GM23248 (cell line): ENCODE results near the gene PCMT1. TPM values are rescaled to one million over a fixed set of nuclear protein-coding genes. Genes with fewer than 3 reads are reported as not detected.
"Not testable (repeated sequence)": the region's sequence is repeated elsewhere in the genome, so short reads cannot be mapped to it uniquely, and the experiment has no call there.

Source experiments
- DNase-seq: peaks from one replicate; pipeline ENCODE4 v3.0.0-alpha.2; 2015
- H2AFZ ChIP-seq: fragments of 200-600 bp; sonication (generic); 2 replicates; pipeline ENCODE4 v1.6.1; 2016; ENCODE audit warnings: antibody characterized with exemption
- H3F3A ChIP-seq: fragments of 200-600 bp; sonication (generic); 2 replicates; pipeline ENCODE4 v1.6.1; 2016; ENCODE audit warnings: mild to moderate bottlenecking, antibody characterized with exemption, mixed run types; ENCODE audit not compliant: insufficient read depth
- H3K27ac ChIP-seq: fragments of 200-600 bp; sonication (generic); 2 replicates; pipeline ENCODE4 v1.5.1; 2016; ENCODE audit warnings: mild to moderate bottlenecking
- H3K27me3 ChIP-seq: fragments of 200-600 bp; sonication (generic); replicated peaks from 2 replicates; pipeline ENCODE4 v1.6.1; 2016; ENCODE audit warnings: mild to moderate bottlenecking; ENCODE audit not compliant: insufficient read depth
- H3K36me3 ChIP-seq: fragments of 200-600 bp; sonication (generic); 2 replicates; pipeline ENCODE4 v1.6.1; 2016; ENCODE audit warnings: low read depth, mild to moderate bottlenecking
- H3K4me1 ChIP-seq: fragments of 200-600 bp; sonication (generic); 2 replicates; pipeline ENCODE4 v1.6.1; 2016; ENCODE audit warnings: mild to moderate bottlenecking; ENCODE audit not compliant: insufficient read depth
- H3K4me2 ChIP-seq: fragments of 200-600 bp; sonication (generic); one replicate; pipeline ENCODE4 v1.6.1; 2016; ENCODE audit warnings: mild to moderate bottlenecking; ENCODE audit not compliant: unreplicated experiment
- H3K4me3 ChIP-seq: fragments of 200-600 bp; sonication (generic); 2 replicates; pipeline ENCODE4 v1.5.1; 2016; ENCODE audit warnings: mild to moderate bottlenecking
- H3K79me2 ChIP-seq: fragments of 200-600 bp; sonication (generic); 2 replicates; pipeline ENCODE4 v1.6.1; 2016; ENCODE audit warnings: mild to moderate bottlenecking; ENCODE audit not compliant: insufficient read depth
- H3K9ac ChIP-seq: fragments of 200-600 bp; sonication (generic); 2 replicates; pipeline ENCODE4 v1.6.1; 2016; ENCODE audit warnings: mild to moderate bottlenecking
- H3K9me2 ChIP-seq: fragments of 200-600 bp; sonication (generic); 2 replicates; pipeline ENCODE4 v1.6.1; 2016; ENCODE audit warnings: mixed run types, mild to moderate bottlenecking, moderate library complexity; ENCODE audit not compliant: insufficient read depth
- H3K9me3 ChIP-seq: fragments of 200-600 bp; sonication (generic); one replicate; pipeline ENCODE4 v1.6.1; 2017; ENCODE audit warnings: low read depth
- H4K20me1 ChIP-seq: fragments of 200-600 bp; sonication (generic); 2 replicates; pipeline ENCODE4 v1.6.0; 2016; ENCODE audit not compliant: insufficient read depth
- EZH2 ChIP-seq: fragments of 200-600 bp; sonication (generic); IDR thresholded peaks from 2 replicates; pipeline ENCODE4 v1.6.1; 2018; ENCODE audit warnings: antibody characterized with exemption, mild to moderate bottlenecking; ENCODE audit not compliant: insufficient read depth, poor library complexity, severe bottlenecking
- EZH2phosphoT487 ChIP-seq: fragments of 200-600 bp; sonication (generic); IDR thresholded peaks from 2 replicates; pipeline ENCODE4 v1.6.1; 2018; ENCODE audit warnings: antibody characterized with exemption, moderate library complexity, mild to moderate bottlenecking, low read depth; ENCODE audit not compliant: insufficient read depth
- WGBS, 2 experiments: methylation state at CpG; one replicate each; pipeline ENCODE4 v1.1.6; 2015 to 2017; ENCODE audit warnings: low lambda C conversion rate in 2 of 2, low coverage in 1 of 2; ENCODE audit errors: missing lambda C conversion rate in 2 of 2; 5-methylcytosine and 5-hydroxymethylcytosine counted together
- in situ Hi-C: fragments of 300-500 bp; cut with MboI; formaldehyde crosslinking; loops from 2 replicates; pipeline ENCODE4 v1.15.0; 2020
- polyA plus RNA-seq: library from polyadenylated mRNA; unstranded; fragments of >200 nt; fragmentation: Nextera tagmentation; extraction: Ambion mirVana; gene quantifications from 2 replicates; pipeline ENCODE4 v1.2.1, GENCODE V29; 2016
- total RNA-seq: library from RNA; depleted of rRNA; stranded (reverse); fragments of >200 nt; shearing (Covaris generic); gene quantifications from 2 replicates; pipeline ENCODE4 v1.2.3, GENCODE V29; 2014

PCMT1 gene
- total and polyA plus RNA-seq, 2 experiments from 2014 or later = 165 to 184 TPM

GRCh38 chr6:149752600-149753373, 3.2 kb downstream of the PCMT1 start:
- Histone ChIP-seq H4K20me1 (no peaks in the 10 kb centered on the region), H3K9me2 (no peaks in the 10 kb centered on the region), H3K4me1 (peaks cover 28% of the 10 kb centered on the region), H3K4me2 (peak overlapping the region; percentile 13), H3K27ac (peak overlapping the region; percentile 20; the same call in 1 of the 2 replicates), H3K79me2 (peaks cover 82% of the 10 kb centered on the region), H2AFZ (no peak overlapping the region), H3K9ac (no peak overlapping the region; the same call in 1 of the 2 replicates), H3F3A (peaks cover 9% of the 10 kb centered on the region; the same call in 1 of the 2 replicates), H3K9me3 (no peaks in the 10 kb centered on the region), H3K4me3 (peak overlapping the region; percentile 19; the same call in 1 of the 2 replicates), H3K36me3 (no peaks in the 10 kb centered on the region), H3K27me3 (no peaks in the 10 kb centered on the region)
- in situ Hi-C loops = no loop called here
- TF ChIP-seq EZH2 (no peak), EZH2phosphoT487 (no peak)
- DNase-seq = peak; percentile 30
- 72 to 75% methylated on average over 4 of the region's 4 CpGs for WGBS, 2 experiments

- H3K27me3 ChIP-seq, H3K27ac ChIP-seq, H4K20me1 ChIP-seq, H3K4me3 ChIP-seq, H3K9ac ChIP-seq, H3K9me2 ChIP-seq, DNase-seq, in situ Hi-C loops, H3K9me3 ChIP-seq, H3K4me2 ChIP-seq, H3F3A ChIP-seq, H2AFZ ChIP-seq, H3K36me3 ChIP-seq: not testable (repeated sequence)
- 95 to 96% methylated on average over 3 of the region's 3 CpGs for WGBS, 2 experiments
- peaks cover 87% of the 10 kb centered on the region for H3K79me2 ChIP-seq
- H3K4me1 ChIP-seq = peaks cover 28% of the 10 kb centered on the region
These were observed 3.8 kb downstream of the PCMT1 start for GRCh38 chr6:149753374-149753637.

- in situ Hi-C loops = no loop called here
- no peak for TF ChIP-seq EZH2phosphoT487
- no peak for TF ChIP-seq EZH2
- WGBS, 2 experiments = 85 to 86% methylated on average over 4 of the region's 4 CpGs
- no peak overlapping the region for H3K4me2 ChIP-seq
- peaks cover 28% of the 10 kb centered on the region for H3K4me1 ChIP-seq
- peaks cover 9% of the 10 kb centered on the region; the same call in 1 of the 2 replicates for H3F3A ChIP-seq
- H3K9me3 ChIP-seq = no peaks in the 10 kb centered on the region
- H3K27me3 ChIP-seq = no peaks in the 10 kb centered on the region
- H3K9me2 ChIP-seq = no peaks in the 10 kb centered on the region
- H3K4me3 ChIP-seq = no peak overlapping the region
- no peaks in the 10 kb centered on the region for H3K36me3 ChIP-seq
- no peak for DNase-seq
- no peak overlapping the region for H3K27ac ChIP-seq
- H3K9ac ChIP-seq = no peak overlapping the region
- H2AFZ ChIP-seq = no peak overlapping the region
- H3K79me2 ChIP-seq = peaks cover 100% of the 10 kb centered on the region
- H4K20me1 ChIP-seq = no peaks in the 10 kb centered on the region
These were observed 5.0 kb downstream of the PCMT1 start for GRCh38 chr6:149754548-149754947.

- peaks cover 28% of the 10 kb centered on the region for H3K4me1 ChIP-seq
- no peak for TF ChIP-seq EZH2
- TF ChIP-seq EZH2phosphoT487 = no peak
- no peak overlapping the region for H3K4me3 ChIP-seq
- in situ Hi-C loops = no loop called here
- peaks cover 7% of the 10 kb centered on the region; the same call in 1 of the 2 replicates for H3K36me3 ChIP-seq
- H3K79me2 ChIP-seq = peaks cover 100% of the 10 kb centered on the region
- no peak overlapping the region for H3K9ac ChIP-seq
- H4K20me1 ChIP-seq = peaks cover 3% of the 10 kb centered on the region; the same call in 1 of the 2 replicates
- DNase-seq = no peak
- peaks cover 4% of the 10 kb centered on the region; the same call in 1 of the 2 replicates for H3F3A ChIP-seq
- no peak overlapping the region for H3K27ac ChIP-seq
- H3K4me2 ChIP-seq = no peak overlapping the region
- H2AFZ ChIP-seq = no peak overlapping the region
- no peaks in the 10 kb centered on the region for H3K9me3 ChIP-seq
- 86 to 87% methylated on average over 9 of the region's 9 CpGs for WGBS, 2 experiments
- no peaks in the 10 kb centered on the region for H3K27me3 ChIP-seq
- no peaks in the 10 kb centered on the region for H3K9me2 ChIP-seq
These were observed 6.0 kb downstream of the PCMT1 start for GRCh38 chr6:149755300-149756260.
